Measurements from ENCODE around the gene MRPL11.

MRPL11 gene

DNA sequence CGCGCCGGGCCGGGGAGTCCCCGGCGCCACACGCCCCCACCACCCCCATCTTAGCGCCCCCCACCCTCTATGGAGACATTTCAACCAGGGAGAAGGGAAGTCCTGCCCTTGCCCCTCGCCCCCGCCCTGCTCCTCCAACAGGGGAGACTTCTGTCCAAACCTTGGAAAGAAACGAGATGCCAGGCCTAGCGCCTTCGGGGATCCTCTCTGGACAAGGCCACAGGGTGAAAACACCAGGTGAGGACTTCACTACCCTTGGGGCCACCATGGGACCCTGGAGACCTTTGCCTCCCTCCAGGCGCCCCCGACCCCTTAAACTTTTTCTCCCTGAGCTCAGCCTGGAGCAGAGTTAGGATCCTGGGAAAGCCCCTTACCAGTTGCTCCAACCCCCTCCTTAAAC is 29.4 kb downstream of the MRPL11 start:
- H3K4me3 ChIP-seq (replicated peaks; ENCODE audit: low read depth, low read length) = no peak overlapping the region
- TF ChIP-seq, protein P1, sequence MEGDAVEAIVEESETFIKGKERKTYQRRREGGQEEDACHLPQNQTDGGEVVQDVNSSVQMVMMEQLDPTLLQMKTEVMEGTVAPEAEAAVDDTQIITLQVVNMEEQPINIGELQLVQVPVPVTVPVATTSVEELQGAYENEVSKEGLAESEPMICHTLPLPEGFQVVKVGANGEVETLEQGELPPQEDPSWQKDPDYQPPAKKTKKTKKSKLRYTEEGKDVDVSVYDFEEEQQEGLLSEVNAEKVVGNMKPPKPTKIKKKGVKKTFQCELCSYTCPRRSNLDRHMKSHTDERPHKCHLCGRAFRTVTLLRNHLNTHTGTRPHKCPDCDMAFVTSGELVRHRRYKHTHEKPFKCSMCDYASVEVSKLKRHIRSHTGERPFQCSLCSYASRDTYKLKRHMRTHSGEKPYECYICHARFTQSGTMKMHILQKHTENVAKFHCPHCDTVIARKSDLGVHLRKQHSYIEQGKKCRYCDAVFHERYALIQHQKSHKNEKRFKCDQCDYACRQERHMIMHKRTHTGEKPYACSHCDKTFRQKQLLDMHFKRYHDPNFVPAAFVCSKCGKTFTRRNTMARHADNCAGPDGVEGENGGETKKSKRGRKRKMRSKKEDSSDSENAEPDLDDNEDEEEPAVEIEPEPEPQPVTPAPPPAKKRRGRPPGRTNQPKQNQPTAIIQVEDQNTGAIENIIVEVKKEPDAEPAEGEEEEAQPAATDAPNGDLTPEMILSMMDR (IDR thresholded peaks at IDR 0.05; ENCODE audit: low read length, missing control alignments) = no peak
- DNase-seq (ENCODE audit: low read depth) = no peak

DNA sequence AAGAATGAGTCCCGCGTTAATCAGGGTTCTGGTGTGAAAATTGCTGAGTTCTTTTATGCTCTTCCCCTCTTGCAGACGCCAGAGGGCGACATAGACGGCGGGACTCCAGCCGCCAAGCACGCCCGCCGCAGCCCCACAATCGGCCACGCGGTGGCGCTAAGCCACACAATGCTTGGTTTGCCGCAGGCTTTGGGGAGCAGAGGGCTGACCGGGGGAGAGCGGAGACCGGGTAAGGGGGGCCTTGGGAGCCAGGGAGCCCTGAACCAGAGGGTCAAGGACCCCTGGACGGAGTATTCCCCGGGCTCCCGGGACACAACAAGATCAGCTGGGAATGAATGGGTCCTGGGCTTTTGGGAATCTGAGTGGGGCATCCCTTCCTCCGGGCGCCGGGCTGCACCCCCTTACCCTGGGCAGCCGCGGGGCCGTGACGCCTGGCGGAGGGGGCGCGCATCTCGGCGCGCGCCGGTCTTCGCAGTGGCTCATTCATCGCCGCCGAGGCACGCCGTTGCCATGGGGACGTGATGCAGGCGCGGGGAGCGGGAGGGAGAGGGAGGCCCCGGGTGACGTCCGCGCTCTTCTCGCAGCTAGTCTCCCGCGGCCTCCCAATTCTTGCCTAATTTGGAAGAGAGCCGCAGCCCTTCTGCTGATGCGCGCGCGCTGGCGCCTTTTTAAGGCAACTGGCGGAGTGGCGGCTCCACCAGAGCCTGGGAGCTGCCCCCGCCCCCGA is 30.0 kb downstream of the MRPL11 start:
- H3K4me3 ChIP-seq (replicated peaks; ENCODE audit: low read depth, low read length) = peak overlapping the region; percentile 49
- DNase-seq (ENCODE audit: low read depth) = peak; percentile 93

GRCh38 chr11:66407651-66408050 is 31.0 kb downstream of the MRPL11 start:
- no peak overlapping the region for H3K4me3 ChIP-seq (replicated peaks; ENCODE audit: low read depth, low read length)
- no peak for DNase-seq (ENCODE audit: low read depth)
- TF ChIP-seq, protein P1 (IDR thresholded peaks at IDR 0.05; ENCODE audit: low read length, missing control alignments) = no peak

More for the DNA sequence above, 30.0 kb downstream of the MRPL11 start:
- TF ChIP-seq, protein P1 (IDR thresholded peaks at IDR 0.05; ENCODE audit: low read length, missing control alignments) = peak; percentile 95

GRCh38 chr11:66393954-66394353 is 44.7 kb downstream of the MRPL11 start:
- DNase-seq (ENCODE audit: low read depth) = no peak
- TF ChIP-seq, protein P1 (IDR thresholded peaks at IDR 0.05; ENCODE audit: low read length, missing control alignments) = no peak
- H3K4me3 ChIP-seq (replicated peaks; ENCODE audit: low read depth, low read length) = no peak overlapping the region

DNA sequence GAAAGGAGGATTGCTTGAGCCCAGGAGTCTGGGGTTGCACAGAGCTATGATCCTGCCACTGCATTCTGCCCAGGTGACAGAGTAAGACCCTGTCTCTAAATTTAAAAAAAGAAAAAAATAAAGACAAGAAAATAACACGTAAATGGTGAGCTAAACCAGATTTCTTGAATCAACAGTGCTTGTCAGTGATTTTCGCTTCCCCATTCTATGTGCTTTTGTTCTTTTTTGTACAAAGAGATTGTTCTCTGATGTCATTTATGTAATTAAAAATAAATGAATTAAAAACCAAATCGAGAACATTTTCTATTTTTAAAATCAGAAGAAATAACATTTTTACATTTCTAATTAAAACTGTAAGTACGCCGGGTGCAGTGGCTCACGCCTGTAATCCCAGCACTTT is 47.3 kb downstream of the MRPL11 start:
- TF ChIP-seq, protein P1 (IDR thresholded peaks at IDR 0.05; ENCODE audit: low read length, missing control alignments) = no peak
- H3K4me3 ChIP-seq (replicated peaks; ENCODE audit: low read depth, low read length) = no peak overlapping the region
- no peak for DNase-seq (ENCODE audit: low read depth)

GRCh38 chr11:66388780-66389386 is 49.8 kb downstream of the MRPL11 start:
- no peak overlapping the region for H3K4me3 ChIP-seq (replicated peaks; ENCODE audit: low read depth, low read length)
- DNase-seq (ENCODE audit: low read depth) = peak; percentile 80
- TF ChIP-seq, protein P1 (IDR thresholded peaks at IDR 0.05; ENCODE audit: low read length, missing control alignments) = peak; percentile 92
